UCSD-AML1 (cell line): Measurements from ENCODE around the gene TIGD4.

ENCODE experiments used
- DNase-seq: peaks from one replicate; lab custom pipeline; 2025; ENCODE audit not compliant: unreplicated experiment; lab: John Stamatoyannopoulos, UW

Gene TIGD4

GRCh38 chr4:152727784-152728183 is 51.7 kb downstream of the TIGD4 start:
- DNase-seq, result no peak

GRCh38 chr4:152724494-152724893 is 55.0 kb downstream of the TIGD4 start:
- DNase-seq, result no peak

GRCh38 chr4:152723236-152723635 is 56.3 kb downstream of the TIGD4 start:
- DNase-seq, result no peak

- DNase-seq, result no peak
These were observed 59.6 kb downstream of the TIGD4 start for GRCh38 chr4:152719801-152720556.
